DOHH2 (cell line): ENCODE measurements around the gene PHF21A.
"Not testable (repeated sequence)": the region's sequence is repeated elsewhere in the genome, so short reads cannot be mapped to it uniquely, and the experiment has no call there.

ENCODE experiments used
- EZH2phosphoT487 ChIP-seq: fragments of 200-600 bp; sonication (generic); IDR thresholded peaks from 2 replicates; pipeline ENCODE4 v1.6.1; 2017; ENCODE audit warnings: borderline replicate concordance, mild to moderate bottlenecking, antibody characterized with exemption, low read length, moderate library complexity, mixed read lengths
- TF ChIP-seq, protein P1 (sequence below): fragments of 200-600 bp; sonication (generic); IDR thresholded peaks from one replicate; pipeline ENCODE4 v1.5.1; 2014; ENCODE audit warnings: antibody characterized with exemption, mild to moderate bottlenecking, low read depth, low read length; ENCODE audit not compliant: poor library complexity, severe bottlenecking

DNA sequence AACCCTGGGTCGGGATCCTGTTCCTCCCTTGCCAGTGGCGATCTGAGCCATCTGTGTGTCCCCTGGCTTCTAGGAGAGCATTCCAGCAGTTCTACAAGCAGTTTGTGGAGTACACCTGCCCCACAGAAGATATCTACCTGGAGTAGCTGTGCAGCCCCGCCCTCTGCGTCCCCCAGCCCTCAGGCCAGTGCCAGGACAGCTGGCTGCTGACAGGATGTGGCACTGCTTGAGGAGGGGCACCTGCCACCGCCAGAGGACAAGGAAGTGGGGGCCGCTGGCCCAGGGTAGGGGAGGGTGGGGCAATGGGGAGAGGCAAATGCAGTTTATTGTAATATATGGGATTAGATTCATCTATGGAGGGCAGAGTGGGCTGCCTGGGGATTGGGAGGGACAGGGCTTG lies 215.7 kb downstream of the PHF21A start:
- TF ChIP-seq, protein P1, sequence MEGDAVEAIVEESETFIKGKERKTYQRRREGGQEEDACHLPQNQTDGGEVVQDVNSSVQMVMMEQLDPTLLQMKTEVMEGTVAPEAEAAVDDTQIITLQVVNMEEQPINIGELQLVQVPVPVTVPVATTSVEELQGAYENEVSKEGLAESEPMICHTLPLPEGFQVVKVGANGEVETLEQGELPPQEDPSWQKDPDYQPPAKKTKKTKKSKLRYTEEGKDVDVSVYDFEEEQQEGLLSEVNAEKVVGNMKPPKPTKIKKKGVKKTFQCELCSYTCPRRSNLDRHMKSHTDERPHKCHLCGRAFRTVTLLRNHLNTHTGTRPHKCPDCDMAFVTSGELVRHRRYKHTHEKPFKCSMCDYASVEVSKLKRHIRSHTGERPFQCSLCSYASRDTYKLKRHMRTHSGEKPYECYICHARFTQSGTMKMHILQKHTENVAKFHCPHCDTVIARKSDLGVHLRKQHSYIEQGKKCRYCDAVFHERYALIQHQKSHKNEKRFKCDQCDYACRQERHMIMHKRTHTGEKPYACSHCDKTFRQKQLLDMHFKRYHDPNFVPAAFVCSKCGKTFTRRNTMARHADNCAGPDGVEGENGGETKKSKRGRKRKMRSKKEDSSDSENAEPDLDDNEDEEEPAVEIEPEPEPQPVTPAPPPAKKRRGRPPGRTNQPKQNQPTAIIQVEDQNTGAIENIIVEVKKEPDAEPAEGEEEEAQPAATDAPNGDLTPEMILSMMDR: not testable (repeated sequence)
- TF ChIP-seq EZH2phosphoT487: not testable (repeated sequence)
